ENCODE data around the gene ELAVL2. TPM values are rescaled to one million over a fixed set of nuclear protein-coding genes. Genes with fewer than 3 reads are reported as not detected.

Gene ELAVL2
- under 0.01 TPM in 1 of 2 replicates, not detected in the other for total RNA-seq

DNA sequence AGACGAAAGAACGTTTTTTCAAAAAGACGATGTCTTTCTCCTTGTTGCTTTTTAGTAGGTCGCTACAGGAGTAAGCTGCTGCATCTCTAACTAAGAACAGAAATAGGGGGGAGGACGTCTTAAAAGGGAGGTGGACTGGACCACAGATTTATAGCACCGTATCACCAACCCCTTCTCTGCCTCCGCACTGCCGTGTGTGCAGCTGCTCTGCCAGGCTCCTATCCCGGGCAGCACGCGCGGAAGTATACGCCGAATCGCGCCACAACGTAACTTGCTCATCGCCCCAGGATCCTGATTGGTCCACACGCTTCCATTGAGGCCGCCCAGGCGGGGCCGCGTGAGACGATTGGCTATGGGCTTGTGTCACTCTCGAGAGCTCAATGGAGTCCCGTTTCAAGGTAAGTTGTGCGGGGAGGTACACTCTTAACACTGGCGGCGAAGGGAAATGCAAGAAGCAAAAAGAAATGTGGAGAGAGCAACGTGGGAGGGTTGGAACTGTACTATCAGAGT lies at the start of gene ELAVL2:
TSS of gene ELAVL2 (minus strand) at position 121 of the 510 bp plus-strand sequence. CDS start 64,006 bp downstream, outside the sequence.

Data from myometrial cell (primary cell).